Psoas muscle (tissue), 8 donors: ENCODE results near the gene MOV10L1. TPM values are rescaled to one million over a fixed set of nuclear protein-coding genes. Genes with fewer than 3 reads are reported as not detected.

Experiments
- ATAC-seq, 4 donors: fragments of 200-7000 bp; cut with Tn5 transposase; one replicate each; pipeline ENCODE4 v1.9.1; 2020; ENCODE audit warnings: moderate library complexity in 3 of 4, mild to moderate bottlenecking in 2 of 4
- DNase-seq, 2 donors: peaks; one replicate each; pipeline ENCODE4 v3.0.0-alpha.2; 2020
- H3K27ac ChIP-seq: fragments of 200-600 bp; one replicate; pipeline ENCODE4 v1.8.0; 2022
- H3K27me3 ChIP-seq, 3 donors: fragments of 200-600 bp in 1 of 3; one replicate each; pipeline versions ENCODE4 v1.6.1 to v1.8.0; 2013 to 2022; ENCODE audit warnings: low read length in 2 of 3, mild to moderate bottlenecking in 2 of 3, moderate library complexity in 1 of 3; ENCODE audit not compliant: insufficient read depth in 3 of 3
- H3K36me3 ChIP-seq, 2 donors: fragments of 200-600 bp in 1 of 2; one replicate each; pipeline versions ENCODE4 v1.6.1 to v1.8.0; 2013 to 2022; ENCODE audit warnings: low read depth in 1 of 2, mild to moderate bottlenecking in 1 of 2, moderate library complexity in 1 of 2; ENCODE audit not compliant: insufficient read depth in 1 of 2
- H3K4me1 ChIP-seq: fragments of 200-600 bp; one replicate; pipeline ENCODE4 v1.8.0; 2022
- H3K4me3 ChIP-seq: fragments of 200-600 bp; one replicate; pipeline ENCODE4 v1.8.0; 2022; ENCODE audit warnings: mild to moderate bottlenecking
- H3K9me3 ChIP-seq: fragments of 200-600 bp; one replicate; pipeline ENCODE4 v1.8.0; 2022
- CTCF ChIP-seq: fragments of 200-600 bp; IDR thresholded peaks from one replicate; pipeline ENCODE4 v1.8.0; 2022; ENCODE audit warnings: antibody characterized with exemption
- WGBS, 3 donors: extraction: QIAGEN DNeasy Blood & Tissue Kit; methylation state at CpG; one replicate each; pipeline versions ENCODE4 v1.1.6 to v1.1.7; 2013; 5-methylcytosine and 5-hydroxymethylcytosine counted together
- intact Hi-C, 2 donors: fragments of 100-400 bp; cut with DNase I; formaldehyde crosslinking; loops; one replicate each; pipeline versions ENCODE4 v1.11.0 to v1.14.2; 2022
- polyA plus RNA-seq, 3 donors: library from polyadenylated mRNA; stranded (reverse); fragments of 200-250 nt; gene quantifications; one replicate each; pipeline ENCODE4 v1.2.3, GENCODE V29; 2013
- total RNA-seq, 4 donors: library from RNA; stranded (reverse); fragmentation: NEBNext Ultra II Directional in 2 of 4; extraction: Animal tissue kit (Norgen Biotek cat#: 25700) in 2 of 4; gene quantifications; one replicate each; pipeline versions ENCODE4 v1.2.1 to v1.2.4, GENCODE V29; 2021 to 2023
- donor health status: healthy with polysubstance abuse.
- donor health status: DM: no; HTN: no; CAD: no; lungs with moderate emphysema.
- donor health status: Bipolar disorder and iron deficiency.
- donor health status: healthy.
- donor health status: DM: yes; HTN: yes; CAD: no.
- donor health status: DM: no; HTN: no; CAD: no.
- donor health status: DM: no; HTN: no; CAD: no.
- donor health status: DM: yes; HTN: yes; CAD: no.

MOV10L1 gene
- total and polyA plus RNA-seq, 7 donors = 0.05 to 0.39 (median 0.07) TPM; not detected in 4

- Histone ChIP-seq H3K4me1 (peaks cover 3% of the 10 kb centered on the region), H3K4me3 (no peak overlapping the region), H3K27me3 (peaks cover 0 to 29% (median 25%) of the 10 kb centered on the region in 3 donors), H3K27ac (no peak overlapping the region), H3K36me3 (no peaks in the 10 kb centered on the region), H3K9me3 (peaks cover 5% of the 10 kb centered on the region)
- no peak for DNase-seq
- no peak for TF ChIP-seq CTCF
- no peak for ATAC-seq
- intact Hi-C loops = no loop called here
- whole genome bisulfite sequencing, 3 donors = 86 to 90% (median 89%) methylated on average over 18 of the region's 18 CpGs
These were observed 35.9 kb upstream of the MOV10L1 start for GRCh38 chr22:50053861-50054260.

GRCh38 chr22:50056214-50056972 lies 33.4 kb upstream of the MOV10L1 start:
- WGBS, 3 donors = 68 to 73% (median 72%) methylated on average over 34 of the region's 34 CpGs
- TF ChIP-seq CTCF = no peak

GRCh38 chr22:50057278-50058060 lies 32.3 kb upstream of the MOV10L1 start:
- H3K36me3 ChIP-seq = no peaks in the 10 kb centered on the region
- intact Hi-C loops = no loop called here
- ATAC-seq (no peak), DNase-seq (no peak)
- 77 to 82% (median 82%) methylated on average over 14 of the region's 14 CpGs for WGBS, 3 donors
- H3K4me3 ChIP-seq = no peak overlapping the region
- no peak for TF ChIP-seq CTCF
- H3K27me3 ChIP-seq = peaks cover 0 to 41% (median 34%) of the 10 kb centered on the region in 3 donors
- H3K4me1 ChIP-seq = peaks cover 3% of the 10 kb centered on the region
- no peak overlapping the region for H3K27ac ChIP-seq
- peaks cover 5% of the 10 kb centered on the region for H3K9me3 ChIP-seq

More at GRCh38 chr22:50056214-50056972, 33.4 kb upstream of the MOV10L1 start:
- peaks cover 3% of the 10 kb centered on the region for H3K4me1 ChIP-seq
- no peaks in the 10 kb centered on the region for H3K36me3 ChIP-seq
- H3K4me3 ChIP-seq = no peak overlapping the region
- intact Hi-C loops = no loop called here
- peaks cover 5% of the 10 kb centered on the region for H3K9me3 ChIP-seq
- H3K27ac ChIP-seq = no peak overlapping the region
- DNase-seq (no peak), ATAC-seq (no peak)
- peaks cover 0 to 41% (median 32%) of the 10 kb centered on the region in 3 donors for H3K27me3 ChIP-seq

GRCh38 chr22:50058061-50058905 lies 31.5 kb upstream of the MOV10L1 start, which contains the start of gene TTLL8:
TTLL8 (minus strand) TSS chr22:50058298.
- peaks cover 3% of the 10 kb centered on the region for H3K4me1 ChIP-seq
- H3K4me3 ChIP-seq = no peak within 1 kb of the TSS
- peak in 1 of 4 donors; percentile 26 for ATAC-seq
- 5 to 26% (median 8%) methylated on average over 19 to 100 of the region's 102 CpGs for WGBS, 3 donors
- peaks cover 0 to 38% (median 35%) of the 10 kb centered on the region in 3 donors for H3K27me3 ChIP-seq
- H3K27ac ChIP-seq = no peak within 1 kb of the TSS
- no peaks in the 10 kb centered on the region for H3K36me3 ChIP-seq
- no peak for TF ChIP-seq CTCF
- intact Hi-C loops = no loop called here
- DNase-seq = no peak
- H3K9me3 ChIP-seq = peaks cover 5% of the 10 kb centered on the region
